Tibial nerve (tissue), 4 donors: ENCODE data around the gene POLDIP2. TPM values are rescaled to one million over a fixed set of nuclear protein-coding genes. Genes with fewer than 3 reads are reported as not detected.

ENCODE experiments used
- DNase-seq, 2 donors: peaks; one replicate each; pipeline ENCODE4 v3.0.0-alpha.2; 2019; ENCODE audit warnings: low spot score in 2 of 2
- H3K27ac ChIP-seq, 4 donors: fragments of 200-600 bp; sonication (generic) in 3 of 4; one replicate each; pipeline ENCODE4 v1.5.1; 2017 to 2019; ENCODE audit warnings: mild to moderate bottlenecking in 1 of 4
- H3K27me3 ChIP-seq, 2 donors: fragments of 200-600 bp; sonication (generic) in 1 of 2; one replicate each; pipeline versions ENCODE4 v1.5.1 to v1.6.0; 2017 to 2019
- H3K36me3 ChIP-seq, 3 donors: fragments of 200-600 bp; sonication (generic); one replicate each; pipeline ENCODE4 v1.5.1; 2018 to 2019
- H3K4me1 ChIP-seq, 4 donors: fragments of 200-600 bp; sonication (generic) in 3 of 4; one replicate each; pipeline ENCODE4 v1.5.1; 2017 to 2019
- H3K4me3 ChIP-seq, 4 donors: fragments of 200-600 bp; sonication (generic) in 3 of 4; one replicate each; pipeline ENCODE4 v1.5.1; 2017 to 2019; ENCODE audit warnings: mild to moderate bottlenecking in 1 of 4, moderate library complexity in 1 of 4
- H3K9me3 ChIP-seq, 4 donors: fragments of 200-600 bp; sonication (generic) in 3 of 4; one replicate each; pipeline ENCODE4 v1.5.1; 2017 to 2019
- EP300 ChIP-seq, 2 donors: sonication (generic); formaldehyde crosslinking; IDR thresholded peaks; one replicate each; pipeline ENCODE4 v1.6.1; 2017; ENCODE audit warnings: antibody characterized with exemption in 2 of 2, mild to moderate bottlenecking in 1 of 2
- POLR2A ChIP-seq, 2 donors: fragments of 450-650 bp; IDR thresholded peaks; one replicate each; pipeline ENCODE4 v1.6.1; 2017; ENCODE audit warnings: antibody characterized with exemption in 2 of 2, mild to moderate bottlenecking in 2 of 2, moderate library complexity in 2 of 2
- WGBS, 2 donors: methylation state at CpG; one replicate each; pipeline ENCODE4 v1.1.5; 2018; 5-methylcytosine and 5-hydroxymethylcytosine counted together
- total RNA-seq, 4 donors: library from RNA; depleted of rRNA; stranded (reverse); fragments of >200 nt; gene quantifications; one replicate each; pipeline ENCODE4 v1.1.0, GENCODE V29; 2016
- TF ChIP-seq, protein P1 (sequence below), 5 experiments: fragments of 200-600 bp in 3 of 5; fragments of 450-650 bp in 2 of 5; sonication (generic) in 3 of 5; IDR thresholded peaks; one replicate each; pipeline ENCODE4 v1.5.1; 2016 to 2019; ENCODE audit warnings: antibody characterized with exemption in 5 of 5, mild to moderate bottlenecking in 3 of 5, moderate library complexity in 2 of 5

POLDIP2 gene
- total RNA-seq, 4 donors from 2014 or later: 56.5 to 87.9 (median 66.6) TPM

- no peak overlapping the region for H3K4me3 ChIP-seq
- TF ChIP-seq EP300 (IDR thresholded peaks at IDR 0.05): no peak
- TF ChIP-seq, protein P1, sequence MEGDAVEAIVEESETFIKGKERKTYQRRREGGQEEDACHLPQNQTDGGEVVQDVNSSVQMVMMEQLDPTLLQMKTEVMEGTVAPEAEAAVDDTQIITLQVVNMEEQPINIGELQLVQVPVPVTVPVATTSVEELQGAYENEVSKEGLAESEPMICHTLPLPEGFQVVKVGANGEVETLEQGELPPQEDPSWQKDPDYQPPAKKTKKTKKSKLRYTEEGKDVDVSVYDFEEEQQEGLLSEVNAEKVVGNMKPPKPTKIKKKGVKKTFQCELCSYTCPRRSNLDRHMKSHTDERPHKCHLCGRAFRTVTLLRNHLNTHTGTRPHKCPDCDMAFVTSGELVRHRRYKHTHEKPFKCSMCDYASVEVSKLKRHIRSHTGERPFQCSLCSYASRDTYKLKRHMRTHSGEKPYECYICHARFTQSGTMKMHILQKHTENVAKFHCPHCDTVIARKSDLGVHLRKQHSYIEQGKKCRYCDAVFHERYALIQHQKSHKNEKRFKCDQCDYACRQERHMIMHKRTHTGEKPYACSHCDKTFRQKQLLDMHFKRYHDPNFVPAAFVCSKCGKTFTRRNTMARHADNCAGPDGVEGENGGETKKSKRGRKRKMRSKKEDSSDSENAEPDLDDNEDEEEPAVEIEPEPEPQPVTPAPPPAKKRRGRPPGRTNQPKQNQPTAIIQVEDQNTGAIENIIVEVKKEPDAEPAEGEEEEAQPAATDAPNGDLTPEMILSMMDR (IDR thresholded peaks at IDR 0.05): no peak
- TF ChIP-seq POLR2A (IDR thresholded peaks at IDR 0.05): no peak
- no peaks in the 10 kb centered on the region for H3K9me3 ChIP-seq
- DNase-seq: no peak
- no peaks in the 10 kb centered on the region for H3K27me3 ChIP-seq
- H3K27ac ChIP-seq: peak overlapping the region in 1 of 4 donors; percentile 14
- H3K36me3 ChIP-seq: peaks cover 13 to 100% (median 28%) of the 10 kb centered on the region in 3 donors
- H3K4me1 ChIP-seq: peaks cover 0 to 10% (median 0%) of the 10 kb centered on the region in 4 donors
- WGBS, 2 donors: 50 to 61% methylated on average over 7 of the region's 7 CpGs
These were observed 10.5 kb downstream of the POLDIP2 start for GRCh38 chr17:28346746-28347246.

GRCh38 chr17:28346199-28346580, 11.1 kb downstream of the POLDIP2 start:
- no peak for TF ChIP-seq EP300 (IDR thresholded peaks at IDR 0.05)
- TF ChIP-seq, protein P1 (IDR thresholded peaks at IDR 0.05): no peak
- TF ChIP-seq POLR2A (IDR thresholded peaks at IDR 0.05): no peak
- peak overlapping the region in 1 of 4 donors; percentile 14 for H3K27ac ChIP-seq
- no peaks in the 10 kb centered on the region for H3K27me3 ChIP-seq
- peaks cover 13 to 100% (median 28%) of the 10 kb centered on the region in 3 donors for H3K36me3 ChIP-seq
- no peak for DNase-seq
- peaks cover 0 to 10% (median 0%) of the 10 kb centered on the region in 4 donors for H3K4me1 ChIP-seq
- H3K9me3 ChIP-seq: no peaks in the 10 kb centered on the region
- 56 to 61% methylated on average over 2 of the region's 2 CpGs for WGBS, 2 donors
- H3K4me3 ChIP-seq: no peak overlapping the region

DNA sequence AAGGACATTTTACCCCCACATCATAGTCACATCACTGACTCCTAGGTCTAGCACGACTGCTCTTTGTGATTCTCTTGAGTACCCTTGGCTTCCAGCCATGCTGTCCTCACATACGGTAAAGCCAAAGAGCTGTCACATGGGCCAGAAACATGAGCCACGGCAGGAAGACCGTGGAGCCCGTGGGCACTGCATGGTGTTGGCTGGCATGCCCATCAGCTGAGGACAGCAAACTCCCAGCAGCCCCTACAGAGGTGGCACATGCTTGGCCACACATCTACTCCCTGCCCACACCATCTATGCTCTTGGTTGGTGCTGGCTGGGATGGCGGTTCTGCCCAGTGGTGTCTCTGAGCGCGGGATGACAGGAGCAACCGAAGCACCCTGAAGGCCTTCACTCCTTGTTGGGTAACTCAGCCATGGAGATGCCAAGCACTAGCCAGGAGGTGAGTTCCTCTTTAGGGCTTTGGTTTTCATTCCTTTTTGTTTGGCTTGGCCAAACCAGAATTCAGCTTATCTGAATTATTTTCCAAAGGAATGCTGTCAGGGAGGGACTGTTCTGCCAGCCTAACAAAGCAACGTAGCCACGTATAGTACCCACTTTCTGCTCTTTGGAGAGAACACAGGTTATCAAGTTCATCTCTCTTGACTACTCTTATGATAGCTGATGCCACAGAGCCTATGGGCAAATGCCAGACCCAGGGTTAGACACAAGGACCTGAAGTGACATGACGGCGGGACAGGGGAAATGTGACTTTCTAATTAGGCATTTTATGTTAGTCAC, 11.7 kb downstream of the POLDIP2 start:
- TF ChIP-seq EP300 (IDR thresholded peaks at IDR 0.05): peak in 1 of 2 donors; percentile 6
- TF ChIP-seq, protein P1 (IDR thresholded peaks at IDR 0.05): no peak
- no peak for TF ChIP-seq POLR2A (IDR thresholded peaks at IDR 0.05)
- DNase-seq: no peak
- H3K9me3 ChIP-seq: no peaks in the 10 kb centered on the region
- H3K36me3 ChIP-seq: peaks cover 14 to 100% (median 30%) of the 10 kb centered on the region in 3 donors
- H3K4me3 ChIP-seq: no peak overlapping the region
- no peaks in the 10 kb centered on the region for H3K27me3 ChIP-seq
- peak overlapping the region in 1 of 4 donors; percentile 14 for H3K27ac ChIP-seq
- peaks cover 0 to 10% (median 0%) of the 10 kb centered on the region in 4 donors for H3K4me1 ChIP-seq
- WGBS, 2 donors: 65 to 70% methylated on average over 13 of the region's 13 CpGs

- no peaks in the 10 kb centered on the region for H3K27me3 ChIP-seq
- TF ChIP-seq POLR2A (IDR thresholded peaks at IDR 0.05) (no peak), EP300 (IDR thresholded peaks at IDR 0.05) (no peak)
- TF ChIP-seq, protein P1 (IDR thresholded peaks at IDR 0.05): no peak
- H3K4me1 ChIP-seq: peaks cover 0 to 10% (median 0%) of the 10 kb centered on the region in 4 donors
- H3K36me3 ChIP-seq: peaks cover 17 to 100% (median 30%) of the 10 kb centered on the region in 3 donors
- WGBS, 2 donors: 86 to 89% methylated on average over 19 of the region's 19 CpGs
- H3K4me3 ChIP-seq: no peak overlapping the region
- DNase-seq: no peak
- no peak overlapping the region for H3K27ac ChIP-seq
- H3K9me3 ChIP-seq: no peaks in the 10 kb centered on the region
These were observed 12.9 kb downstream of the POLDIP2 start for GRCh38 chr17:28344435-28344901.

DNA sequence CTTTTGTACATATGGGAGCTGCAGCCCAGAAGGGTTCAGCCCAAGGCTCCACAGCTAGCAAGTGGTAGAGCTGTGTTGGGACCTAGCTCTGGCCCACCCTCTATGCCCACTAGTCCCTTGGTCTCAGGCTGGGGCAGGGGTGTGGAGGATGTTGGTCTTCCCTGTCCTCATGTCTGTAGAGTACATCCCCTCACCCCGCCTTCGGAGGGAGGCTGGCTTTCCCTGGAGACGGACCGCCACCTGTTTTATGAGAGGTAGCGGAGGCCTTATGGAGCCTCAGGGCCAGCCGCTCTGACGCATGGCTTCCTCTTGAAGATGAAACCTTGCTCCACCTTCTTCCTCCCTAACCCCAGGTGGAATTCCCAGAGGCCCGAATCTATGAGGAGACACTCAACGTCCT, 13.3 kb downstream of the POLDIP2 start:
- DNase-seq: no peak
- Histone ChIP-seq H3K27me3 (no peaks in the 10 kb centered on the region), H3K4me1 (peaks cover 0 to 10% (median 0%) of the 10 kb centered on the region in 4 donors), H3K4me3 (no peak overlapping the region), H3K9me3 (no peaks in the 10 kb centered on the region), H3K27ac (no peak overlapping the region), H3K36me3 (peaks cover 17 to 100% (median 30%) of the 10 kb centered on the region in 3 donors)
- 82 to 89% methylated on average over 9 of the region's 9 CpGs for WGBS, 2 donors
- TF ChIP-seq EP300 (IDR thresholded peaks at IDR 0.05) (no peak), POLR2A (IDR thresholded peaks at IDR 0.05) (no peak)
- TF ChIP-seq, protein P1 (IDR thresholded peaks at IDR 0.05): no peak
